PFSK-1 (cell line): ENCODE results near the gene GINS1.

Source experiments
- FOXP2 ChIP-seq: optimal IDR thresholded peaks from 2 replicates; pipeline ENCODE3; 2011; ENCODE audit warnings: borderline replicate concordance, control low read depth, inconsistent platforms; ENCODE audit not compliant: insufficient read depth; ENCODE audit errors: extremely low read length, extremely low read depth
- POLR2AphosphoS5 ChIP-seq: IDR thresholded peaks from 2 replicates; pipeline ENCODE4 v1.6.1; 2012; ENCODE audit warnings: low read depth, mild to moderate bottlenecking, control low read depth, low read length, moderate library complexity
- REST ChIP-seq, 2 experiments: IDR thresholded peaks; 2 replicates each; pipeline versions ENCODE4 v1.6.1 to v1.8.0; 2011 to 2012; ENCODE audit warnings: low read depth in 2 of 2, low read length in 2 of 2, control low read depth in 1 of 2, inconsistent platforms in 1 of 2, mild to moderate bottlenecking in 1 of 2, moderate library complexity in 1 of 2; ENCODE audit not compliant: insufficient read depth in 1 of 2
- SIN3A ChIP-seq: IDR thresholded peaks from 2 replicates; pipeline ENCODE4 v1.6.1; 2012; ENCODE audit warnings: mild to moderate bottlenecking, low read length, moderate library complexity, borderline replicate concordance; ENCODE audit not compliant: insufficient read depth
- TAF1 ChIP-seq: IDR thresholded peaks from 2 replicates; pipeline ENCODE4 v1.6.1; 2012; ENCODE audit warnings: low read length, control low read depth, borderline replicate concordance; ENCODE audit not compliant: insufficient read depth

GINS1 gene

GRCh38 chr20:25408170-25408547 is 686 bp downstream of the GINS1 start:
- TF ChIP-seq POLR2AphosphoS5 (no peak), FOXP2 (no peak), TAF1 (no peak), REST (IDR thresholded peaks at IDR 0.05; ENCODE audit: insufficient read depth in 1 of 2, low read depth in 2 of 2, low read length in 2 of 2) (no peak), SIN3A (no peak)

- TF ChIP-seq SIN3A (no peak), FOXP2 (no peak), REST (IDR thresholded peaks at IDR 0.05; ENCODE audit: insufficient read depth in 1 of 2, low read depth in 2 of 2, low read length in 2 of 2) (no peak), POLR2AphosphoS5 (no peak), TAF1 (no peak)
Observed at GRCh38 chr20:25408890-25409289, 1.4 kb downstream of the GINS1 start.

GRCh38 chr20:25418776-25419175 is 11.3 kb downstream of the GINS1 start:
- TF ChIP-seq TAF1, result no peak
- TF ChIP-seq FOXP2, result no peak
- no peak for TF ChIP-seq REST (IDR thresholded peaks at IDR 0.05; ENCODE audit: insufficient read depth in 1 of 2, low read depth in 2 of 2, low read length in 2 of 2)

GRCh38 chr20:25421102-25421501 is 13.6 kb downstream of the GINS1 start:
- TF ChIP-seq SIN3A (no peak), TAF1 (no peak), FOXP2 (no peak), REST (IDR thresholded peaks at IDR 0.05; ENCODE audit: insufficient read depth in 1 of 2, low read depth in 2 of 2, low read length in 2 of 2) (no peak), POLR2AphosphoS5 (no peak)

- no peak for TF ChIP-seq SIN3A
- no peak for TF ChIP-seq FOXP2
- no peak for TF ChIP-seq REST (IDR thresholded peaks at IDR 0.05; ENCODE audit: insufficient read depth in 1 of 2, low read depth in 2 of 2, low read length in 2 of 2)
- TF ChIP-seq POLR2AphosphoS5, result no peak
- TF ChIP-seq TAF1, result no peak
Observed at GRCh38 chr20:25422032-25422431, 14.6 kb downstream of the GINS1 start.
